Coronary artery (tissue), 2 donors: ENCODE results near the gene HNRNPU.

Source experiments
- DNase-seq: peaks from one replicate; pipeline ENCODE4 v3.0.0-alpha.2; 2017; ENCODE audit warnings: low spot score
- H3K27ac ChIP-seq, 2 donors: fragments of 200-600 bp; sonication (generic); one replicate each; pipeline ENCODE4 v1.5.1; 2016 to 2019
- H3K4me3 ChIP-seq: fragments of 200-600 bp; sonication (generic); 2 replicates; pipeline ENCODE4 v1.5.1; 2016; ENCODE audit warnings: mild to moderate bottlenecking, moderate library complexity
- CTCF ChIP-seq: fragments of 200-600 bp; sonication (generic); IDR thresholded peaks from one replicate; pipeline ENCODE4 v1.5.1; 2019; ENCODE audit warnings: antibody characterized with exemption

HNRNPU gene

DNA sequence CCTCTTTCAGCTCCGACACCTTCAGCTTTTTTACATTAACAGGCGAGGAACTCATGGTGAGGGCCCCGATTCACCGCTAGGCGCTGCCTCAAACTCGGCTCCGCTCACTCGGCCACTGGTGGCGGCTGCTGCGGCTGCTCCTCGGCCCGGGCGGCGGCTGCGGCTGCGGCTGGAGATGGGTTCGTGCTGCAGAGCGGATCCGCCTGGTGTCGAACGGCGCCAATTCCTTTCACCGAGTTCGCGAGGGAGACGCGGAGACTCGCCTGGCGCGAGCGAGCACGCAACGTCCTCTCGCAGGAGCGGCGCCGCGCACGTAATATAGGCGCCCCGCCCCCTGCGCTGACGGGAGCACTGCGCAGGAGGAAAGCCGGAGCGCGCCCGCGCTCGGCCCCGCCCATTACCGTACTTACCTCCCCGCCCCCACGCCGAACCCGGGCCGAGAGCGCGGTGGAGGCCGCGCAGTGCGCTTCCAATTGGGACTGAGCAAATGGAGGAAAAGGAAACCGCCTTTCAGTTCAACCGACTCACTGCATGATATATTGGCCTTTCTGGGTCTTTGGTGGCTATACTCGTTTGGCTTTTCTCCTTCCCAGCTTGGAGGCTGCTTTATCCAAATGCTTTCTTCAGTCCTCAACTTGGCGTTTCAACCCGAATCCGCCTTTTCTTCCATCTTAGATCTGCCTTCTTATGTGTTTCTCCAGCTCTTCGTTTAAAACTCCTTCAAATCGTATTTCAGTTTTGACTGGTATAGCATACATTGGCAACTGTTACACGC is at the start of gene HNRNPU:
TSS of gene HNRNPU (minus strand) at position 291 of the 775 bp plus-strand sequence. CDS start at position 55, 236 bp downstream.
- peak within 1 kb of the TSS; percentile 98 for H3K4me3 ChIP-seq
- H3K27ac ChIP-seq = peak within 1 kb of the TSS; percentile 100
- TF ChIP-seq CTCF = peak; percentile 28
- peak; percentile 96 for DNase-seq

DNA sequence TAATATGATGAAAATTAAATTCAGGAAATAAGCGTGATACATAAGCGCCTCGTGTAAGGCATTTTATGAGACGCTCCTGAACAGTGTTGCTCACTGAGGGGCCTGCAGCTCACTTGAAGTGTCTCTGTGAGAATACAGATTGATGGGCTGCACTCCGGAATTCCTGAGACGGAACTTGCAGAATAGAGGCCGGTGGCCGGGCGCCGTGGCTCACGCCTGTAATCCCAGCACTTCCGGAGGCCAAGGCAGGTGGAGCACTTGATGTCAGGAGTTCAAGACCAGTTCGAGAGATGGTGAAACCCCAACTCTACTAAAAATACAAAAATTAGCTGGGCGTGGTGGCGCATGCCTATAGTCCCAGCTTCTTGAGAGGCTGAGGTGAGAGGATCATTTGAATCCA is 49.5 kb upstream of the HNRNPU start:
- H3K27ac ChIP-seq = no peak overlapping the region
- TF ChIP-seq CTCF = no peak
- DNase-seq = no peak

DNA sequence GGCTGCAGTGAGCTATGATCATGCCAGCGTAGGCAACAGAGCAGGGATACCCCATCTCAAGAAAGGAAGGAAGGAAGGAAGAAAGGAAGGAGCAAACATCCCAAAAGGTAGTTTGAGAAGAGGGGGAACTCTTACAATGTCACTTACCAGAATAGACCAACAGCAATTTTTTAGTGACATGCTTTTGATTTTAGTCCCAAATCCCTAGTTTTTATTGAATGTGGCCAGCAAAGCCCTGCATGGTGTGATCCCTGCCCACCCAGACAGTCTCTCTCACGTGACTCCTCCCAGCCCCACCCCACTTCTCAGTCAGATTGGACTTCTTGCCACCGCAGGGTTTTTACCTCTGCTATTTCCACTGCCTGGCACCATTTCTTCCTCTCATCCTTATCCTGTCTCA is 39.8 kb upstream of the HNRNPU start:
- TF ChIP-seq CTCF = no peak
- DNase-seq = no peak
- no peak overlapping the region for H3K27ac ChIP-seq
- no peak overlapping the region for H3K4me3 ChIP-seq

More for the DNA sequence above, 49.5 kb upstream of the HNRNPU start:
- no peak overlapping the region for H3K4me3 ChIP-seq

DNA sequence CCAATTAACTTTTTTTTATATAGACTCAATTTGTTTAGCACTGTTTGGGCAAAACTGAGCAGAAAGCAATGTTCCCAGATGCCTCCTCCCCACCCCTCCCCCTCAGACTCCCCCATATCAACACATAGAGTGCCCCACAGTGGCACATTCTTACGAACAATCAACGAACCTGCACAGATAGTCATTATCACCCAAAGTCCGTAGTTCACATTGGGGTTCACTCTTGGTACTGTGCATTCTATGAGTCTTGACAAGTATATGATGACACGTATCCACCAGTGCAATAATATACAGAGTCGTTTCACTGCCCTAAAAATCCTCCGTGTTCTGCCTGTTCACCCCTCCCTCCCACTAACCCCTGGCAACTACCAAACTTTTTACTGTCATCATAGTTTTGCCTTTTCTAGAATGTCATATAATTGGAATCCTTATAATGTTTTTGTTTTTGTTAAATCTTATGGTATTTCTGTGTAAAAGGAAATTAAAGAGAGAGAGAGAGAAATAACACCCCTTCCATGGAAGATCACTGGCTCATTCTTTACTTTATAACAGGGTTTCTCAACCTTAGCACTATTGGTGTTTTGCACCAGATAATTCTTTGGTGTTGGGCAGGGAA is 37.2 kb upstream of the HNRNPU start:
- no peak overlapping the region for H3K4me3 ChIP-seq
- no peak overlapping the region for H3K27ac ChIP-seq
- TF ChIP-seq CTCF = no peak
- no peak for DNase-seq

DNA sequence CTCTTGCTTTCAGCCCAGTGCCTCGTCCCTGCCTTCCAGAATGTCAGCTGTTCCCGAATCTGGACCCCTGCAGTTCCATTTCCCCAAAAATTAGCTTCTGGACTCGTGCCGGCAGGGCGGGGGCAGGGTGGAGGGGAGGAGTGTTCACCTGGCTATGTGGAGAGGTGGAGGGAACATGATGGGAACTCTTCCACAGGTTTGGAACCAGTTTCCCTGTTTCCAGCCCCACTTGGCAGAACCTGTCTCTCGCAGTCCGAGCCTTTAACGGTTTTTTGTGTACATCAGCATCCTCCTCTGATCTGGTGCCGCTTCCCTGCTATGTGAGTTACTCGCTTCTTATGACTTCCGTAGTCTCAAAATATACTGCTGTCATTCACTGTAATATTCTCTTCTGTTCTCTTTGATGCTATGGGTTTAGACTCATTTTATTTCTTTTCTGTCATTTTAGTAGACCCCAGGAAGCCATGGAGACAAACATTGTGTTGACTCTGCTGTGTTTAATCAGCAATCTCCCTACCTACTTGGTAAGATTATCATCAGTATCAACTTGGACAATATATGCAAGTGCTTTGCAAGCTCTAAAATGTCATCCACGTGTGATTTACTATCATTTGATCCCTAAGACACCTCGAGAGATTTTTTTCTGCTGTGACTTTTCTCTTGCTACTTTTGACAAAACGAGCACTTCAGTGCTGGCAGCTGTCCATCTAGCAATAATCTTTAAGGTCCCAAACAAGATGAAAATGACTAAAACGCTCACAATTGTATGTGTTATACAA is 33.3 kb upstream of the HNRNPU start:
- TF ChIP-seq CTCF = no peak
- DNase-seq = no peak
- Histone ChIP-seq H3K27ac (no peak overlapping the region), H3K4me3 (no peak overlapping the region)

DNA sequence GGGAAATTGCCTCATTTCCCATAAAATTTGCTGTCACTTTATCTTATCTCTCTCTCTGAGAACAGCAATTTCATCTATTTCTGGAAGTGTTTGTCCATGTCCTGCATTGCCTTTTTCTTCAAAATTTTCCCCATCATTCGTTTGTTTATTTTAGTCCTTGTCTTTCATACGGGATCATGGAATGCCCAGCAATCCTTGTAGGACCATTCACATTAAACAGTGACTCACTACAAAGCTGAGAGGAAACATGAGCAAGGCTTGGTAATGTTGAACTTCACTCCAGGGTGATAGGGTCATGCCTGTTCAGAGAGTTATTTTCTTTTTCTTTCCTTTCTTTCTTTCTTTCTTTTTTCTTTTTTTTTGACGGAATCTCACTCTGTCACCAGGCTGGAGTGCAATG is 32.2 kb upstream of the HNRNPU start:
- no peak for DNase-seq
- H3K27ac ChIP-seq = no peak overlapping the region
- no peak for TF ChIP-seq CTCF
- no peak overlapping the region for H3K4me3 ChIP-seq
